ENCODE measurements around the gene MICU2.

Gene MICU2

DNA sequence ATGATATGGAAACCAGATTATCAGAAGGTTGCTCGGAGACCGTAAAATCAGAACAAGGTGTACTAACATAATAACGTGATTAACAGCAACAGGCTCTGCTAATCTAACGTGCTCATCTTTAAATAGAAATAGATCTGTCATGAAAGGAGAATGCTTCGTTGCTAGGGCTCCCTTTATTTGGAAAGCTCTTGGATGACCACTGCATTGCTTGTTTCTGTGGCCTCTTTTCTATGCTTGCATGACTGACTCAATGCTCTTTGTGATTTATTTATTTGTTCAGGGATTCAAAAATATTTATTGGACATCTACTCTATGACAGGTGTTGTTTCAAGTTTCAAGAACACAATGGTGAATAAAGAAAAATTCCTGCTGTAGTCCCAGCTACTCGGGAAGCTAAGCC lies 122.6 kb downstream of the MICU2 start:
- H3K27ac ChIP-seq (ENCODE audit: low read depth, low read length), result no peak overlapping the region
- H3K36me3 ChIP-seq (ENCODE audit: insufficient read depth, low read length), result no peaks in the 10 kb centered on the region
- no peak overlapping the region for H3K9ac ChIP-seq (ENCODE audit: low read depth, low read length)
- WGBS, result 90% methylated on average over 6 of the region's 6 CpGs
- H3K4me1 ChIP-seq (ENCODE audit: insufficient read depth, low read length), result 0 out of 2 replicates have a peak, but pooled peaks cover 3% of the 10 kb centered on the region
- no peaks in the 10 kb centered on the region for H3K27me3 ChIP-seq (ENCODE audit: insufficient read depth, low read length)
- peaks cover 9% of the 10 kb centered on the region; the same call in 1 of the 2 replicates for H3K9me3 ChIP-seq (ENCODE audit: insufficient read depth, low read depth, low read length)
- H3K4me3 ChIP-seq (ENCODE audit: low read length), result no peak overlapping the region

- H3K4me3 ChIP-seq (ENCODE audit: low read length), result no peak overlapping the region
- H3K9me3 ChIP-seq (ENCODE audit: insufficient read depth, low read depth, low read length), result no peaks in the 10 kb centered on the region
- no peak overlapping the region for H3K27ac ChIP-seq (ENCODE audit: low read depth, low read length)
- H3K4me1 ChIP-seq (ENCODE audit: insufficient read depth, low read length), result 0 out of 2 replicates have a peak, but pooled peaks cover 3% of the 10 kb centered on the region
- 57% methylated on average over 7 of the region's 8 CpGs for WGBS
- no peaks in the 10 kb centered on the region for H3K36me3 ChIP-seq (ENCODE audit: insufficient read depth, low read length)
- H3K9ac ChIP-seq (ENCODE audit: low read depth, low read length), result no peak overlapping the region
- no peaks in the 10 kb centered on the region for H3K27me3 ChIP-seq (ENCODE audit: insufficient read depth, low read length)
Measured at GRCh38 chr13:21478881-21479808, 124.8 kb downstream of the MICU2 start.

- WGBS, result 18% methylated on average over 17 of the region's 18 CpGs
- Histone ChIP-seq H3K4me1 (ENCODE audit: insufficient read depth, low read length) (0 out of 2 replicates have a peak, but pooled peaks cover 3% of the 10 kb centered on the region), H3K27ac (ENCODE audit: low read depth, low read length) (no peak overlapping the region), H3K9me3 (ENCODE audit: insufficient read depth, low read depth, low read length) (no peaks in the 10 kb centered on the region), H3K36me3 (ENCODE audit: insufficient read depth, low read length) (no peaks in the 10 kb centered on the region), H3K4me3 (ENCODE audit: low read length) (peak overlapping the region; percentile 51), H3K9ac (ENCODE audit: low read depth, low read length) (peak overlapping the region; percentile 53; the same call in 1 of the 2 replicates), H3K27me3 (ENCODE audit: insufficient read depth, low read length) (no peaks in the 10 kb centered on the region)
Measured at GRCh38 chr13:21476893-21477472, 127.0 kb downstream of the MICU2 start.

- Histone ChIP-seq H3K4me1 (ENCODE audit: insufficient read depth, low read length) (0 out of 2 replicates have a peak, but pooled peaks cover 3% of the 10 kb centered on the region), H3K27ac (ENCODE audit: low read depth, low read length) (no peak overlapping the region), H3K9me3 (ENCODE audit: insufficient read depth, low read depth, low read length) (0 out of 2 replicates have a peak, but pooled peaks cover 2% of the 10 kb centered on the region), H3K9ac (ENCODE audit: low read depth, low read length) (no peak overlapping the region), H3K36me3 (ENCODE audit: insufficient read depth, low read length) (no peaks in the 10 kb centered on the region), H3K4me3 (ENCODE audit: low read length) (no peak overlapping the region), H3K27me3 (ENCODE audit: insufficient read depth, low read length) (no peaks in the 10 kb centered on the region)
- WGBS, result 76% methylated on average over 6 of the region's 6 CpGs
Measured at GRCh38 chr13:21475115-21475514, 128.9 kb downstream of the MICU2 start.

DNA sequence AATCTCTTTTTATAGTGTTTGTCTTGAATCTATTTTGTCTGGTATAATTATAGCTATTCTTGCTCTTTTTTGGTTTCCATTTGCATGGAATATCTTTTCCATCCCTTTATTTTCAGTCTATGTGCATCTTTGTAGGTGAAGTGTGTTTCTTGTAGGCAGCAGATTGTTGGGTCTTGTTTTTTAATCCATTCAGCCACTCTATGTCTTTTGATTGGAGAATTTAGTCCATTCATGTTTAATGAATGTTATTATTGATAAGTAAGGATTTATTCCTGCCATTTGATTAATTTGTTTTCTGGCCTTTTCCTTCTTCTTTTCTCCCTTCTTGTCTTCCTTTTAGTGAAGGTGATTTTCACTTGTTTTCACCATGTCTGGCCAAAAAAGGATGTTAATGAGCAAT lies 133.2 kb downstream of the MICU2 start:
- no peaks in the 10 kb centered on the region for H3K36me3 ChIP-seq (ENCODE audit: insufficient read depth, low read length)
- no peak overlapping the region for H3K9ac ChIP-seq (ENCODE audit: low read depth, low read length)
- H3K4me1 ChIP-seq (ENCODE audit: insufficient read depth, low read length), result peaks cover 7% of the 10 kb centered on the region
- H3K9me3 ChIP-seq (ENCODE audit: insufficient read depth, low read depth, low read length), result 0 out of 2 replicates have a peak, but pooled peaks cover 2% of the 10 kb centered on the region
- H3K27ac ChIP-seq (ENCODE audit: low read depth, low read length), result no peak overlapping the region
- no peaks in the 10 kb centered on the region for H3K27me3 ChIP-seq (ENCODE audit: insufficient read depth, low read length)
- no peak overlapping the region for H3K4me3 ChIP-seq (ENCODE audit: low read length)

GRCh38 chr13:21466527-21466926 lies 137.4 kb downstream of the MICU2 start:
- H3K27me3 ChIP-seq (ENCODE audit: insufficient read depth, low read length), result no peaks in the 10 kb centered on the region

DNA sequence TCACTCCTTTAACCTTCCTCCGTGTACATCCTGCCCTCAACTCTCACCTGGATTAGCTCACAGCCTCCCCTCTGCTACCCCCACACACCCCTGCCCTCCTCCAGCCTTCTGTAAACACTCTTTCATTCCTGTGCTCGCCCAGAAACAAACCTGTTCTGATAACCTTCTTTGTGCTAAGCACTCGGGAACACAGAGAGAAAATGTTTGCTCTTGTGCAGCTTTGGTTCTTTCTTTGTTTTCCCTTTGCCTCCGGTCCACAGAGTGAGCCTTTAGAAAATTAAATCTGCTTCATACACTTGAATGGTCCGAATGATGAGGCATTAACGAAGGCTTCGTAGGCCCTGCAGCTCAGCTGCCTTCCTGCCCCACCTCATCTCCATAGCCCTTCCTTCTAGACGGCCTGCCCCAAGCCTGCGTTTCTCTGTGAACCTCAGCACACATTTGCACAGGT lies 138.2 kb downstream of the MICU2 start:
- 50% methylated on average over 9 of the region's 9 CpGs for WGBS
- Histone ChIP-seq H3K36me3 (ENCODE audit: insufficient read depth, low read length) (no peaks in the 10 kb centered on the region), H3K9ac (ENCODE audit: low read depth, low read length) (peak overlapping the region; percentile 34), H3K4me1 (ENCODE audit: insufficient read depth, low read length) (peaks cover 14% of the 10 kb centered on the region), H3K9me3 (ENCODE audit: insufficient read depth, low read depth, low read length) (0 out of 2 replicates have a peak, but pooled peaks cover 1% of the 10 kb centered on the region), H3K4me3 (ENCODE audit: low read length) (no peak overlapping the region), H3K27me3 (ENCODE audit: insufficient read depth, low read length) (no peaks in the 10 kb centered on the region), H3K27ac (ENCODE audit: low read depth, low read length) (peak overlapping the region; percentile 24)

More at GRCh38 chr13:21466527-21466926, 137.4 kb downstream of the MICU2 start:
- Histone ChIP-seq H3K4me3 (ENCODE audit: low read length) (no peak overlapping the region), H3K4me1 (ENCODE audit: insufficient read depth, low read length) (peaks cover 14% of the 10 kb centered on the region), H3K27ac (ENCODE audit: low read depth, low read length) (no peak overlapping the region), H3K9me3 (ENCODE audit: insufficient read depth, low read depth, low read length) (0 out of 2 replicates have a peak, but pooled peaks cover 2% of the 10 kb centered on the region), H3K36me3 (ENCODE audit: insufficient read depth, low read length) (no peaks in the 10 kb centered on the region), H3K9ac (ENCODE audit: low read depth, low read length) (no peak overlapping the region)
- WGBS, result 82% methylated on average over 7 of the region's 7 CpGs

DNA sequence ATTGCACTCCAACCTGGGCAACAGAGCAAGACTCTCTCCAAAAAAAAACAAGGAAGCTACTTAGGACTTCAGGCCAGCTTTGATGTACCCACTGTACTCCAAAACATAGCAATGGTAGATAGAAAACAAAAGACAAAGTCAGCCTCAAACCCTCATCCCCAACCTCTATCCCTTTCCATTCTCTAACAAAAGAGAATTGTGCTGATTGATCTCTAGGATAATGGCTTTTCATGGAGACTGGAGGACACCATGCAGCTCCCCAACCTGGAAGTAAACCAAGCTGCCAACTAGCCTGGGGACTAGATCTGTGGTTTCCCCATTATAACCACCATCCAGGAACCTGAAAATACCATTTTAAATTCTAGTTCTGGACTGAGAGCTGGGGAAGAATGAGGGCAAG lies 140.5 kb downstream of the MICU2 start:
- Histone ChIP-seq H3K27ac (ENCODE audit: low read depth, low read length) (no peak overlapping the region), H3K4me3 (ENCODE audit: low read length) (no peak overlapping the region), H3K4me1 (ENCODE audit: insufficient read depth, low read length) (peaks cover 19% of the 10 kb centered on the region), H3K9me3 (ENCODE audit: insufficient read depth, low read depth, low read length) (no peaks in the 10 kb centered on the region), H3K36me3 (ENCODE audit: insufficient read depth, low read length) (no peaks in the 10 kb centered on the region), H3K27me3 (ENCODE audit: insufficient read depth, low read length) (no peaks in the 10 kb centered on the region), H3K9ac (ENCODE audit: low read depth, low read length) (no peak overlapping the region)

GRCh38 chr13:21461131-21461530 lies 142.8 kb downstream of the MICU2 start:
- Histone ChIP-seq H3K9me3 (ENCODE audit: insufficient read depth, low read depth, low read length) (no peaks in the 10 kb centered on the region), H3K4me1 (ENCODE audit: insufficient read depth, low read length) (peaks cover 30% of the 10 kb centered on the region), H3K27me3 (ENCODE audit: insufficient read depth, low read length) (no peaks in the 10 kb centered on the region), H3K36me3 (ENCODE audit: insufficient read depth, low read length) (no peaks in the 10 kb centered on the region), H3K27ac (ENCODE audit: low read depth, low read length) (no peak overlapping the region), H3K4me3 (ENCODE audit: low read length) (no peak overlapping the region), H3K9ac (ENCODE audit: low read depth, low read length) (no peak overlapping the region)
- 78% methylated on average over 3 of the region's 3 CpGs for WGBS

- Histone ChIP-seq H3K4me3 (ENCODE audit: low read length) (peak within 1 kb of the TSS; percentile 97), H3K27ac (ENCODE audit: low read depth, low read length) (peak within 1 kb of the TSS; percentile 84), H3K36me3 (ENCODE audit: insufficient read depth, low read length) (no peaks in the 10 kb centered on the region), H3K9me3 (ENCODE audit: insufficient read depth, low read depth, low read length) (no peaks in the 10 kb centered on the region), H3K9ac (ENCODE audit: low read depth, low read length) (peak within 1 kb of the TSS; percentile 97), H3K27me3 (ENCODE audit: insufficient read depth, low read length) (no peaks in the 10 kb centered on the region), H3K4me1 (ENCODE audit: insufficient read depth, low read length) (peaks cover 20% of the 10 kb centered on the region; the same call in 1 of the 2 replicates)
- under 1% methylated on average over 102 of the region's 107 CpGs for WGBS
Measured at GRCh38 chr13:21458813-21459701, 144.9 kb downstream of the MICU2 start, which contains the start of gene ZDHHC20. Gene ZDHHC20, minus strand, starts transcription at chr13:21459303. Its CDS starts 132 bp downstream, at chr13:21459171.
